ENCODE measurements around the gene CHST8.
"Not testable (repeated sequence)": the region's sequence is repeated elsewhere in the genome, so short reads cannot be mapped to it uniquely, and the experiment has no call there.

Gene CHST8

GRCh38 chr19:33693678-33694077 lies 71.9 kb downstream of the CHST8 start:
- no peak for DNase-seq

GRCh38 chr19:33695547-33695946 lies 73.8 kb downstream of the CHST8 start:
- not testable (repeated sequence) for DNase-seq

DNA sequence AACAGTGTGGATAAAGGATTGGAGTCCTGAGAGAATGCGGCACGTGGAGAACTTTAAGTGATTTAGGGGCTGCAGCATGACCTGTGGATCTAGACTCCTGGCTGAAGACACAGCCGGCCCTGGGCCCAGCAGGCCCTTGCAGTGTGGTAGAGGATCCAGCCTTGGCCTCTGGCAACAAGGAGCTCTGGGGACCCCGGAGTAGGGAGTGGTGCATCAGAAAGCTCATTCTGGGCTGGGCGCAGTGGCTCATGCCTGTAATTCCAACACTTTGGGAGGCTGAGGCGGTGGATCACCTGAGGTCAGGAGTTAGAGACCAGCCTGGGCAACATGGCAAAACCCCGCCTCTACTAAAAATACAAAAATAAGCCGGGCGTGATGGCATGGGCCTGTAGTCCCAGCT lies 76.0 kb downstream of the CHST8 start:
- DNase-seq, result no peak

DNA sequence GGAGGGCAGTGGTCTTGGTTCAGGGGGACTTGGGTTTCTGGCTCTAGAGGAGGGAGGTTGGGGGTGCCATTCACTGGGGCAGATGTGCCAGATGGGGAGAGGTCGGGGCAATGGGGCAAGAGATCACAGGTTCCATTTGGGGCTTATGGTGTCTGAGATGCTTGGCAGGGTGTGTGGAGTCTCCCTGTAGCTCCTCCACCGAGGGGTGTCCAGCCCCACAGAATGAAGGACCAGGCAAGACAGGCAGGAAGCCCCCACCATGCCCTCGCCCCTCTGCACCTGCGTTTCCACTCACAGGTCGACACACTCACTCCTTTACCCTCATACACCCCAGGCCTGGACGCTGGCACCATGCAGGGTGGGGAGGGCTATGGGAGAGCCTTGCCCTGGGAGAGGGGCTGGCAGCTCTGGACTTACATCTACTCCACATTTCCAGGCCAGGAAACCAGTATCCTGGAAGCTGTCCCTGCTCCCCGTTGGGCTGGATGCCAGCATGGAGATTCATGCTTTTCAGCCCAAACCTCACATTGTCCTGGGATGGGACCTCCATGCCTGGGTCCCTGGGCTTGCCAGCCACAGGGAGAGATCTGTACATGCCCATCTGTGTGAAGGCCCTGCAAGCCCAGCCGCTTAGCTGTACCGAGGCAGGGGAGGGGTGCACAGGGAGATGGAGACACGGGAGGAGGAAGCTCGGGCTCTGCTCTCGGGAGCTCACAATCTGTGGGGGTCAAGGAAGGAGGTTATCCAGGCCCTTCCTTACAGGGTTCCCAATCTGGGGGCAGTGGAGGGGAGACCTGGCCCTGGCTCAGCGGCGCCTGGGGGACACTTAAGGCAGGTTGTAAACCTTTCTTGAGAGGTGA lies 77.1 kb downstream of the CHST8 start:
- DNase-seq, result no peak

DNA sequence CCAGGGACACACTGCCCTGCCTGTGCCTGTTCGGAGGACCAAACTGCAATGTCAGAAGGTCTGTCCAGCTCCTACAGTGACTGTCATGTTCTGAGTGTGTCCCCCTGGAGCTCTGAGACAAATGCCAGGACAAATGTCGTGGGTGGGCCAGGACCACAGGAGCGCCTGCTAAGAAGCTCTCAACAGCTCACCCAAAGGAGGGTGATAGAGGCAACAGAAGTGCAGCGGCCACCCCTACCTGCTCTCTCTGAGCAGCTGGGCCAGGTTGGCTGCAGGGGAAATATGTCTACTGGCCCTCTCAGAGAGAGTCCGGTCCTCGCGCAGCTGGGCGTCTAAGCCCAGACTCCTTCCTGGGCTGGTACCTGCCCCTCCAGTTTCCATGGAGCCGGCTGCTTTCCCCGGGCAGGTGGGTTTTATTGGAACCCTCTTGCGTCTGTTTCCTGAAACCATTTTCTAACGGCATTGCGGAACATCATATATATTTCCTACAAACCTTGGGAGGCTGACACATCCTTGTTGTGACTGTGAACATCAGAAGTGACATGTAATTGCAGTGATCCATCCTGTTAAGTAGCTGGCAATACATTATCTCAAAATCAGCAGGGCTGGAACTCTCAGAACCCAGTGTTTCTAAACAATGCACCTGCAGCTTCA lies 78.1 kb downstream of the CHST8 start:
- DNase-seq, result no peak

DNA sequence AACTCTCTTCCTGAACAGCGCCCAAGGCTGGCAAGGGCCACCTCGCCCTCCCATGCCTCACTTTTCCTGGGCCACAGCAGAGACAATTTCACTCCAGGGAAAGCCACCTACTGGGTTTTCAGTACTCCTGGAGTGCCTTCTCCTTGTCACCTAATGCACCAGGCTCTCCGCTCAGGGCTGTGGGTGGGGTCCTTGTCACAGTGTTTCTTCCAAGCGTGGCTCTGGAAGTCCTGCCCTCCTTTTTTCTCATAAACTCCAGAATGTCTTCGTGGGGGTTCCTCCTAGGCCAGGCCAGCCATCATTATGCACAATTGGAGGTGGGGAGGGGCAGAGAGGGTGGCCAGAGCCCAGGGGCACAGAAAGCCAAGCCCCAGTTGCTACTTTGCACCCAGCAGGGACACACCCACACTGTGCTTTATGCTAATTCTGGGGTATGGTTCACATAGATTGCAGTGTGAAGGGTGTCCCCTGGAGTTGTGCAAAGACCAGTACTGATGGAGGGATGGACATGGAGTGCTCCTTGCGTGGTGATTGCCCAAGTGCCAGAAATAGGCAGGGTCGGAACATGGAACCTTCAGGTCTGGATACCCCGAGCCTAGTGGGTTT lies 78.8 kb downstream of the CHST8 start:
- DNase-seq, result no peak

- no peak for DNase-seq
Observed at GRCh38 chr19:33701565-33701964, 79.8 kb downstream of the CHST8 start.

GRCh38 chr19:33702606-33703437 lies 81.1 kb downstream of the CHST8 start:
- no peak for DNase-seq

DNA sequence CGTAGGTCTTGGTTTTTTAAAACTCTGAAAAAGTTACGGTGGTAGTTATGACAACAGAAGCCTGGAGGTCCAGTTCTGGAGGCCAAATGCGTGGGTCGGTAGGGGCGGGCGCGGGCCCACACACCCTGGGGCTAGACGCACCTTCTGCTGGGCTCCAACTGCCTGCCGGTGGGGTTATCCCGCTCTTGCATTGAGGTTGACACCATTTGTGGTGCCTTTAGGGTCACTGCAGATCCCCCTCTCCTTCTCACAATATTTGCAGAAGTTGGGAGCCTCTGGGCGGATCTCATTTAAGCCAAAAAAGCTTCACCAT lies 81.6 kb downstream of the CHST8 start:
- DNase-seq, result no peak

GRCh38 chr19:33703821-33704220 lies 82.1 kb downstream of the CHST8 start:
- DNase-seq, result no peak

DNA sequence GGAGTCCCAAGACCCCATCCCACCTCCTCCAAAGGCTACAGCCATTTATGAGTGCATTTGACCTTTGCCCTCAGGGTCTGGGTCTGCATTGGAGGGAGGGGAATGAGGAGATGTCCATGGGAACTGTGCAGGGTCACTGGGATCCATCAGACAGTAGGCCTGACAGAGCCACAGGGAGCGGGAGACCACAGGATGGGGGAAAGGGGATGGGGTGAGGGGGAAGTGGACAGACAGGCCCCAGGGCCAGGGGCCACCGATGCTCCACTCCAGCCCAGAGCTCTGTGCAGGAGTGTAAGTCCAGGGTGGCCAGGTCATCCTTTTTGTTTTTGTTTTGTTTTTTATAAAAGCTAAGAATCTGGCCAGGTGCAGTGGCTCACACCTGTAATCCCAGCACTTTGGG lies 82.5 kb downstream of the CHST8 start:
- no peak for DNase-seq

DNA sequence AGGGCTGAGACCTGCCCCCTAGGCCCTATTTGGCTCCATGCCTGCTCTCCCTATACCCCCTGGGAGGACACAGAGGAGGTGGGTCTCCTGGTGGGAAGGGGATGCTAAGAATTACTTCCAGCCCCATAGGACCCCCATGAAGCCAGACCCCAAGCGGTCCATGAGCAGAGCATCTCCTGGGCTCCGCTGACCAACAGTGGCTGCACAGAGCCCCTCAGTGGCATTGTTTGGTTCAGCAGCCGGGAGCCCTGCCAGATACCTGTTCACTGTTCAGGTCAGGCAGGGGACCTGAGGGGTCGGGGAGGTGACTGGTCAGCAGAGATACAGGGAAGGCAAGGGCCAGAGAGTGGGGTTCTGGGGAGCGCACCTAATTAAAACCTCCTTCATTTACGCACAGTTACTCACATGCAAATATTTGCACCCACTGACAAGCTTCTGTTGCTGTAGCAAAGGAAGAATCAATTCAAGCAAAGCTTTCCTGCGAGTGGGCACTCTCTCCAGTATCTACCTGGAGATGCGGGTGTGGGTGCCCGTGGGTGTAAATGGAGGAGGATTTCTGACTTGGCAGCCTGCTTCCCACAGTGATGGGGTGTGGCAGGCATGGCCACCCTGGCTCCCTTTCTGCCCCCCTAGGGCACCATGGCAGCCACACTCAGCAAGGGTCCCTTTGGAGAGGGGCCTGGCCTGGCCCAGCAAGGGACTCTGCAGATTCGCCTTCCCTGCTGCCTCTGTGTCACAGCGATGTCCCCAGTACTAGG lies 83.5 kb downstream of the CHST8 start:
- DNase-seq, result no peak

- no peak for DNase-seq
Observed at GRCh38 chr19:33705860-33706259, 84.1 kb downstream of the CHST8 start.

- no peak for DNase-seq
Observed at GRCh38 chr19:33706631-33707030, 84.9 kb downstream of the CHST8 start.

GRCh38 chr19:33712268-33712667 lies 90.5 kb downstream of the CHST8 start:
- DNase-seq, result no peak

- DNase-seq, result no peak
Observed at GRCh38 chr19:33713194-33713593, 91.4 kb downstream of the CHST8 start.

DNA sequence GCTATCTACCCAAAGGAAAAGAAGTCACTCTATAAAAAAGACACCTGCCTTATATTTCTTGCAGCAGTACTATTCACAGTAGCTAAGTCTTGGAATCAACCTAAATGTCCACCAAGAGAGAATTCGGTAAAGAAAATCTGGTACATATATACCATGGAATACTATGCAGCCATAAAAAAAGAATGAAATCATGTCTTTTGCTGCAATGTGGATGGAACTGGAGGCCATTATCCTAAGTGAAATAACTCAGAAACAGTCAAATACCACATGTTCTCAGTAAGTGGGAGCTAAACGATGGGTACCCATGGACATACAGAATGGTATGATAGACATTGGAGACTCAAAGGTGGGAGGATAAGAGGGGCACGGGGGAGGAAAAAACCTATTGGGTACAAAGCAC lies 92.4 kb downstream of the CHST8 start:
- no peak for DNase-seq

GRCh38 chr19:33715462-33715861 lies 93.7 kb downstream of the CHST8 start:
- no peak for DNase-seq

- DNase-seq, result no peak
Observed at GRCh38 chr19:33717878-33718277, 96.1 kb downstream of the CHST8 start.

- DNase-seq, result no peak
Observed at GRCh38 chr19:33718651-33719254, 97.0 kb downstream of the CHST8 start.

DNA sequence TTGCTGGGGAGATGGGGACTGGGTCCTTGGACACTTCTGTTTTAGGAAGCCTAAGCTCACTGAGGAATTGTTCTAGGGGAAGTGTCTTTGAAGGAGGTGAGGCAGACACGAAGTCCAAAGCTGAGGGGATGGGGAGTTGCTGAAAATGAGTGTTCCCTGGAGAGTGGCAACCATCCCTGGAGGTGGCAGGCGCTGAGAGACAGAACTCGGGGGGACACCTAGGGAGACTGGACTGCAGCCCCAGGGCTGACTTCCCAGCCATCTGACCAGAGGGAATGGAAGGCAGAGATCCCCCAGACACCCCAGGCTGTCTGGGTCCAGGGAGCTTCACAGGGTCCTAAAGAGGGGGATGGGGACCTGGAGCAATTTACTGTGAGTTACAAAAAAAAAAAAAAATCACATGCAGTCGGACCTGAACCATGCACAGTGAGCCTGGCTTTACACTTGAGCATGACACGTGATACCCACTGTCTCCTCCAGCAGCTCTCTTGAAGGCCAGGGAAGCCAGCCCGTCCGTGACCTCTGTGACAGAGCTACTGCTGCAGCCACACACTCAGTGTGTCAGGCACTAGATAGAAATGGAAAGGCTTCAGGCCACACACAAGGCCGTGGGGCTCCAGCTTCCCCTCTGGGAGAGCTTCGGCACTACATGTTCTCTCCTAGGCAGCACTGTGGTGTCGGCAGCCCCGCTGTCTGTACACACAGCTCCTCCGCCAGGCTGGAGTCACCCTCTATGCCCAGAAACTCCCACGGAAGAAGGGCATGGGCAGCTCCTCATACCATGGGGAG lies 97.8 kb downstream of the CHST8 start:
- no peak for DNase-seq
